Esophagus squamous epithelium (tissue), 5 donors: ENCODE results near the gene MAP2K3. TPM values are rescaled to one million over a fixed set of nuclear protein-coding genes. Genes with fewer than 3 reads are reported as not detected.

Experiments
- DNase-seq: peaks from one replicate; lab custom pipeline; 2025; lab: John Stamatoyannopoulos, UW
- H3K27ac ChIP-seq, 4 donors: fragments of 200-600 bp; sonication (generic); one replicate each; pipeline ENCODE4 v1.5.1; 2016 to 2019; ENCODE audit warnings: mild to moderate bottlenecking in 1 of 4
- H3K27me3 ChIP-seq, 4 donors: fragments of 200-600 bp; sonication (generic); 1 replicate in 3 of 4; 2 replicates in 1 of 4; pipeline versions ENCODE4 v1.5.1 to v1.6.0; 2017 to 2021; ENCODE audit warnings: antibody characterized with exemption in 1 of 4
- H3K36me3 ChIP-seq, 3 donors: fragments of 200-600 bp; sonication (generic); one replicate each; pipeline ENCODE4 v1.5.1; 2016 to 2019
- H3K4me1 ChIP-seq, 3 donors: fragments of 200-600 bp; sonication (generic); one replicate each; pipeline ENCODE4 v1.5.1; 2017 to 2019
- H3K4me3 ChIP-seq, 4 donors: fragments of 200-600 bp; sonication (generic); 1 replicate in 3 of 4; 2 replicates in 1 of 4; pipeline ENCODE4 v1.5.1; 2016 to 2019; ENCODE audit warnings: mild to moderate bottlenecking in 2 of 4, moderate library complexity in 1 of 4
- H3K9me3 ChIP-seq, 3 donors: fragments of 200-600 bp; sonication (generic); one replicate each; pipeline ENCODE4 v1.5.1; 2016 to 2019
- POLR2A ChIP-seq, 4 donors: fragments of 450-650 bp; IDR thresholded peaks; one replicate each; pipeline ENCODE4 v1.6.1; 2017; ENCODE audit warnings: antibody characterized with exemption in 4 of 4, mild to moderate bottlenecking in 4 of 4, moderate library complexity in 3 of 4
- WGBS, 2 donors: methylation state at CpG; one replicate each; pipeline ENCODE4 v1.1.5; 2018; 5-methylcytosine and 5-hydroxymethylcytosine counted together
- intact Hi-C: fragments of 100-400 bp; cut with DNase I; formaldehyde crosslinking; loops from one replicate; pipeline ENCODE4 v1.15.0; 2022
- total RNA-seq, 4 donors: library from RNA; depleted of rRNA; stranded (reverse); fragments of >200 nt; gene quantifications; one replicate each; pipeline ENCODE4 v1.1.0, GENCODE V29; 2016
- TF ChIP-seq, protein P1 (sequence below), 6 experiments: fragments of 450-650 bp in 4 of 6; fragments of 200-600 bp in 2 of 6; sonication (generic) in 2 of 6; IDR thresholded peaks; one replicate each; pipeline ENCODE4 v1.5.1; 2016 to 2019; ENCODE audit warnings: antibody characterized with exemption in 6 of 6, mild to moderate bottlenecking in 4 of 6, moderate library complexity in 4 of 6
- donor health status: DM: yes; HTN: yes; CAD: no.

The MAP2K3 gene
- total RNA-seq, 4 donors from 2014 or later = 24.1 to 53.6 (median 38.4) TPM

- no peaks in the 10 kb centered on the region for H3K27me3 ChIP-seq
- 74 to 84% methylated on average over 6 to 11 of the region's 13 CpGs for WGBS, 2 donors
- intact Hi-C loops = loop anchor here (10.0 kb wide), 1 partner anchor 1226 kb away; no protein-coding TSS in a partner anchor
- H3K36me3 ChIP-seq = peaks cover 28 to 68% (median 40%) of the 10 kb centered on the region in 3 donors
- TF ChIP-seq, protein P1, sequence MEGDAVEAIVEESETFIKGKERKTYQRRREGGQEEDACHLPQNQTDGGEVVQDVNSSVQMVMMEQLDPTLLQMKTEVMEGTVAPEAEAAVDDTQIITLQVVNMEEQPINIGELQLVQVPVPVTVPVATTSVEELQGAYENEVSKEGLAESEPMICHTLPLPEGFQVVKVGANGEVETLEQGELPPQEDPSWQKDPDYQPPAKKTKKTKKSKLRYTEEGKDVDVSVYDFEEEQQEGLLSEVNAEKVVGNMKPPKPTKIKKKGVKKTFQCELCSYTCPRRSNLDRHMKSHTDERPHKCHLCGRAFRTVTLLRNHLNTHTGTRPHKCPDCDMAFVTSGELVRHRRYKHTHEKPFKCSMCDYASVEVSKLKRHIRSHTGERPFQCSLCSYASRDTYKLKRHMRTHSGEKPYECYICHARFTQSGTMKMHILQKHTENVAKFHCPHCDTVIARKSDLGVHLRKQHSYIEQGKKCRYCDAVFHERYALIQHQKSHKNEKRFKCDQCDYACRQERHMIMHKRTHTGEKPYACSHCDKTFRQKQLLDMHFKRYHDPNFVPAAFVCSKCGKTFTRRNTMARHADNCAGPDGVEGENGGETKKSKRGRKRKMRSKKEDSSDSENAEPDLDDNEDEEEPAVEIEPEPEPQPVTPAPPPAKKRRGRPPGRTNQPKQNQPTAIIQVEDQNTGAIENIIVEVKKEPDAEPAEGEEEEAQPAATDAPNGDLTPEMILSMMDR (IDR thresholded peaks at IDR 0.05) = no peak
- TF ChIP-seq POLR2A (IDR thresholded peaks at IDR 0.05) = no peak
- no peaks in the 10 kb centered on the region for H3K9me3 ChIP-seq
- peaks cover 0 to 34% (median 8%) of the 10 kb centered on the region in 3 donors for H3K4me1 ChIP-seq
- DNase-seq = no peak
- no peak overlapping the region for H3K27ac ChIP-seq
- no peak overlapping the region for H3K4me3 ChIP-seq
Observed at GRCh38 chr17:21298983-21299519, 14.5 kb downstream of the MAP2K3 start.

DNA sequence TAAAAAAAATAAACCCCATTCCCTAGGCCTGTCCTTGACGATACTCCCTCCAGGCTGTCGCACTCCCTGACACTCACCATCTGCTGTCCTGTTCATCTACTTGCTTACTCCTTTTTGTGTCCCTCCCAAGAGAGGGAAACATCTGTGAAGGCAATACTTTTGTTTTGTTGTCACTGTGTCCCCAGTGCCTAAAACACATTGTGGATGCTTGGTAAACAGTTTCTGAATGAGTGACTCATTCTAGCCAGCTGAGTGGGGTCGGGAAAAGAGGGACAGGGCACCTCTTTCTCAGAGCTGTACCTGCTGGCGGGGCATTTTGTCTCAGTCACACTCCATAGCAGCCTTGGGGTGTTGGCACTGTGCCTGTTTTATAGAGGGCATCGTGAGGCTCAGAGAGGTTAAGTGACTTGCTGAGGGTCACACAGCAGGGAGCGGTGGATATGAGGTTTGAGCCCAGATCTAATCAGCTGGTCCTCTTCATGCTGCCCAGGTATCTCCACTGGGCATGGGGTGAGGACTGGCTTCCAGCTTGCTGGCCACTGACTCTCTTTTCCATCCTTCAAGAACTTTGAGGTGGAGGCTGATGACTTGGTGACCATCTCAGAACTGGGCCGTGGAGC lies 15.6 kb downstream of the MAP2K3 start:
- no peak for TF ChIP-seq POLR2A (IDR thresholded peaks at IDR 0.05)
- TF ChIP-seq, protein P1 (IDR thresholded peaks at IDR 0.05) = no peak
- DNase-seq = no peak
- Histone ChIP-seq H3K9me3 (no peaks in the 10 kb centered on the region), H3K4me1 (peaks cover 0 to 24% (median 8%) of the 10 kb centered on the region in 3 donors), H3K36me3 (peaks cover 29 to 75% (median 48%) of the 10 kb centered on the region in 3 donors), H3K4me3 (no peak overlapping the region), H3K27ac (no peak overlapping the region), H3K27me3 (no peaks in the 10 kb centered on the region)
- intact Hi-C loops = loop anchor here (10.0 kb wide), 1 partner anchor 1225 kb away; no protein-coding TSS in a partner anchor
- WGBS, 2 donors = 52 to 58% methylated on average over 7 of the region's 7 CpGs

DNA sequence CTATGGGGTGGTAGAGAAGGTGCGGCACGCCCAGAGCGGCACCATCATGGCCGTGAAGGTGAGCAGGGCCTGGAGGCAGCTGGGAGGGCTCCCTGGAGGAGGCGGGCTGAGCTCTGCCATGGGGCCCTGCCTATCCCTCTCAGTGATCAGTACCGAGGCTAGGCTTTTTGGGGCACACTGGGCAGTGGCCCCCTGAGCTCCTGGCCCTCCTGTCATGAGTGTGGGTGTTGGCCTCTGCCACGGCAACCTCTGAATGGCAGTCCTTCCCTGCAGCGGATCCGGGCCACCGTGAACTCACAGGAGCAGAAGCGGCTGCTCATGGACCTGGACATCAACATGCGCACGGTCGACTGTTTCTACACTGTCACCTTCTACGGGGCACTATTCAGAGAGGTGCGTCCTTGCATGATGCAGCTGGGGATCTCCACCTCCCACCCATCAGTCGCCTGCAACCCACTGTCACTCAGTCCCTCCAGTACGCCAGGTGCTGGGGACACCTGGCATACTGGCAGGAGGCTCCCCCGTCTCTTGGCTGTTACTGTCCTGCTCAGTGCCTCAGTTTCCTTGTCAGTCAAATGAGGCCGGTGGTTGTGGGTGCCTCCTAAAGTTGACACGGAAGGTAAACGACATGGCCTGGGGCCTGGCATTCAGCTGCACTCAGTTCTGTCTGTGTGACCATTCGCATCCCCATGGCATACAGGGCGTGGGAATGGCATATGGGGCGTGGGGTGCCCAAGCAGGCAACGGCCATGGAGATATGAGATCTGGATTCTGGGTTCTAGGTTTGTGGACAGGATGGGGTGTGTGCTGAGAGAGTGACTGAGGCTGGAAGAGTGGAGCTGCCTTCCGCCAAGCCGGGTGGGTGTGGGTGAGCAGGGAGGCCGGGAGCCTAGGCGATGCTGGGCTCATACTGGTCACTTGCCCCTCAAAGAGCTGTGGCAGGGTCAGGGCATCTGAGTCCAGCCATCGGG lies 16.4 kb downstream of the MAP2K3 start:
- intact Hi-C loops = no loop called here
- no peaks in the 10 kb centered on the region for H3K9me3 ChIP-seq
- no peaks in the 10 kb centered on the region for H3K27me3 ChIP-seq
- DNase-seq = no peak
- WGBS, 2 donors = 74 to 80% methylated on average over 22 to 31 of the region's 31 CpGs
- H3K27ac ChIP-seq = no peak overlapping the region
- H3K4me1 ChIP-seq = peaks cover 0 to 16% (median 3%) of the 10 kb centered on the region in 3 donors
- TF ChIP-seq, protein P1 (IDR thresholded peaks at IDR 0.05) = no peak
- no peak for TF ChIP-seq POLR2A (IDR thresholded peaks at IDR 0.05)
- peaks cover 29 to 82% (median 48%) of the 10 kb centered on the region in 3 donors for H3K36me3 ChIP-seq
- H3K4me3 ChIP-seq = no peak overlapping the region

DNA sequence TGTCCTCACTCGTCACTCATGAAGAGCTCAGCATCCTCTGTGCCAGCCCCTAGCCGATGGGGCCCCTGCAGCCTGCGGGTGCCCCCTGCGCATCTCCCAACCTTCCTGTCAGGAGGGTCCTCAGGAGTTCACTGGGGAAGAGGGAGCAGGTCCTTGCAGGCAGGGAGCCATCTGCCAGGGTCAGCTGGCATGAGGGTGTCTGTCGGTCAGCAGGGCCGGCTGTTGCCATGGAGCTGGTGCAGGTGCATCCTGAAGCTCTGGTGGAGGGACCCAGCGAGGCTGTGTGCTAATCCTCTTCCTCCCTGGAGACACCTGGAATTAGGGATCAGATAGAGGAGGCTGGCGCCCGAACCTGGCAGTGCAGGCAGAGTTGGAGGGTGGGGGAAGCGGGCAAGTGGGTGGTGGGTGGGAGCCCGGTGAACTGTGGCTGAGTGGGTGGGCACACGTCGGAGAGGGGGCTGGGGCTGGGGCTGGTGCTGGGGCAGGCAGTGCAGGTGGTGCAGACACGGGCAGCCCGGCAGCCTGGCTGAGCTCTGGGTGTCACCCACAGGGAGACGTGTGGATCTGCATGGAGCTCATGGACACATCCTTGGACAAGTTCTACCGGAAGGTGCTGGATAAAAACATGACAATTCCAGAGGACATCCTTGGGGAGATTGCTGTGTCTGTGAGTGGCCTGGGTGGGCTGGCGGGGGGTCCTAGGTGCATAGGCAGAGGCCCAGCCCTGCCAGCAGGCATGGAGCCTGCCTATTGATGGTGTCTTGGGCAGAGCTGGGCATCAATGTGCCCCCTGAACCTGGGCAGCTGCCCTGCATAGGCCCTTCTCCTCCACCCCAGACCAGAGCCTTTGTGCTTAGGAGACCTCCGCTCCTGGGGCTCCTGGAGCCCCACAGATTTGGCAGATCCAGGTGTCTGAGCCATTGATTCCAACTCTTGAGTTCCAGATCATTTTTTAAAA lies 17.4 kb downstream of the MAP2K3 start:
- no peak for DNase-seq
- H3K27me3 ChIP-seq = no peaks in the 10 kb centered on the region
- H3K9me3 ChIP-seq = no peaks in the 10 kb centered on the region
- TF ChIP-seq POLR2A (IDR thresholded peaks at IDR 0.05) = no peak
- TF ChIP-seq, protein P1 (IDR thresholded peaks at IDR 0.05) = no peak
- 68 to 70% methylated on average over 15 to 18 of the region's 19 CpGs for WGBS, 2 donors
- H3K4me1 ChIP-seq = peaks cover 0 to 6% (median 0%) of the 10 kb centered on the region in 3 donors
- H3K27ac ChIP-seq = no peak overlapping the region
- peaks cover 29 to 92% (median 48%) of the 10 kb centered on the region in 3 donors for H3K36me3 ChIP-seq
- H3K4me3 ChIP-seq = no peak overlapping the region
- intact Hi-C loops = no loop called here
